ENCODE measurements around the gene RASSF4.

RASSF4 gene

GRCh38 chr10:44928462-44928861, 31.1 kb upstream of the RASSF4 start:
- no peak for DNase-seq

DNA sequence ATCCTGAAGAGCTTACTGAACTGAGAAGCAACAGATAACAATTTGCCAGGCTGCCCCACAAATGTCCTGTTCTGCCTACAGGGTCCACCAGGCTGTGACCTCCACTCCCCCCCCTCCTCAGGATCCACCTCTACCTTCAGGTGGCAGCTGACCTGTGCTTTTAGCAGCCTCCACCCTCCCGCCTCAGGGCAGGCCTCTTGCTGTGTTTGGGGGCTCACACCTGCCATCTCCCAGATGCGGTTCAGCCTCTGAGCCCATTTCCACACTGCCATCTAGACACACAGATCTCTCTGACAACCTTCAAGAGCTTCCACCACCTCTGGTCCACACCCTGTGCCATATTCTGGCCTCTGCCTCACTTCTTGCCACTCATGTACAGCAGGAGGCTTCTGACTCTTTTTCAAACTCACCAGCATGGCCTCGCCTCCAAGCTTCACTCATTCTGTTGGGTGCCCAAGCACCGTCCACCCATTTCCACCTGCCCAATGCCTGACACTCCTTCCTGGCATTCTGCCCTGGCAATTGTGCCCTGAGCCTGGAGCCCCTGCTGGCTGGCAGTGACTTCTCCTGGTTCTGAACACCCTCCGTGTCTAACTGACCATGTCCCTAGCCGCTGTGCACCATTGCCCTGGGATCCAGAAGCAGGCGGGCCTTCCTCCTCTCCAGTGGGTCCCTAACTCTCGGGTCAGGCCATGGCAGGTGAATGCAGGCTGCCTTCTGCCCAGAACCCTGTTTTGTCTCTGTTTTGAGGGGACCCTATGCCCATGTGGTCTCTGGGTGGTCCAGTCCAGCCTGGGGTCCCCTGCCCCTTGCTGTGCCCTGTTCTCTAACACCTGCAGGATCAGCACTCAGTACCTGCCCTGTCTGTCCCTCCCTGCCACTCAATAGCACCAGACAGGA, 30.0 kb upstream of the RASSF4 start:
- no peak for DNase-seq

DNA sequence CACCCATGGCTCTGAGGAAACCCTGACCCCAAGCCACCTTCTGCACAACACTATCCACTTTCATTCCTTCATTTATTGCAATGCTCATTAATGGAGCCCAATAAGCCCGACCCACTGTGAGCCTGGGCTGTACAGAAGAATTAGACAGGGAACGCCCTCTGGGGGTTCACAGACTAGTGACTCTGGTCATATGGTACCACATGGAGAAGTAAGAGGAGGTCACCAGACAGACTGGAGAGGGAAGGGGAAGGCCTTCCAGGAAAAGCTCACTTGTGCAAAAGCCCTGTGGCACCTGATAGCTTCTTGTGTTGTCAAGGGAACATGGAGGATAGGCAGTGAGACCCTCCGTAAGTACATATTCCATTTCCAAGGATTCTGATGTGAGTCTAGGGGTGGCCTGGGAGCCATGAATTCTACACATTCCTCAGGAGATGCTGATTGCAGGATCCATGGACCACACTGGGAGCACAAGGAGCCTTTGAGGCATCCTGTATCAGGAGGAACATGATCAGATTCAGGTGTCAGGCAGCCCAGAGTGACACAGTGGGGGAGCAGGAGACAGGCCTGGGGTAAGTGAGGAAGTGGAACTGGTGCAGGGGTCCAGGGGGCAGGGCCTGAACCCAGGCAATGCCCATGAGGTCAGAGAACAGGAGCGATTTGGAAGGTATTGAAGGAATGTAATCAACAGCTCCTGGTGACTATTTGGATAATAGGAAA, 28.5 kb upstream of the RASSF4 start:
- DNase-seq: no peak

DNA sequence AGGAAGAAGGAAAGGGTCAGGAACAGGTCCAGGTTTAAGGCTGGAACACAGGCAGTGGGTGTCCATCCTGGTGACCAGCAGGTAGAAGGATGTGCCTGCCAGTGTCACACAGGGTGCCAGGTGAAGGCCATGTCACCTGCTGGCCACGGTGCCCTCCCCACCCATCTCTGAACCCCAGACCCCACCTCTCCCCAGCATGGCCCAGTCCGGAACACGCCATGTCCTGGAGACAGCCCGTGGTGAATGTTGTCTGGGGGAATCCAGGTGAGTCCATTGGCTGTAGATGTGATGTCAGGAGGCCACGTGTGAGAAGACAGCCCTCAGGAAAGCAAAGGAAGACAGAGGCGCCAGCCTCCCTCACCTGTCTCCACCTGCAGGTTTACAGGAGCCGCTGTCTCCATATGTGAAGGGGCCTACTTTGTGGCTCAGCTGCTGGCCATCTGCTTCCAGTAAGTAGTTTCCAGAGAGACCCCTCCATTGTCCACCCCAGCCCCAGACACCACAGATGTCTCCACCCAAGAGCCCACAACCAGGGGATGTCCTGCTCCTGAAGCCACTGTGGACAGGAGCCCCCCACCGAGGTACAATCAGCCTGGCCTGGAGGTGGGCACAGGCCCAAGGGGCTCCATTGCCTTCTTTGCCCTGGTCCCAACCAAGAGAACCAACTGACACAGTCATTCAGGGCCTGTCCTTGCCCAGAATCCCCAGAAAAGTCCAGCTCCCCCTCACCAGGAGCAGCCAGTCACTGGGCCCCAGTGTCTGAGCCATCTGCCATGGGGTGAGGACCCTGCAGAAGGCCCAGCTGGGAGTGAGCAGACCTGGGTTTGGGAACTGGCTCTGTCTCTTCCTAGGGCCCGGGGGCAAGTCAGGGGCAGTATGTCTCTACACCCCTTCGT, 27.7 kb upstream of the RASSF4 start:
- no peak for DNase-seq

- DNase-seq: peak in 1 of 2 experiments; percentile 55
Measured at GRCh38 chr10:44932517-44933450, 26.8 kb upstream of the RASSF4 start.

- DNase-seq: no peak
Measured at GRCh38 chr10:44933451-44934321, 25.9 kb upstream of the RASSF4 start.

DNA sequence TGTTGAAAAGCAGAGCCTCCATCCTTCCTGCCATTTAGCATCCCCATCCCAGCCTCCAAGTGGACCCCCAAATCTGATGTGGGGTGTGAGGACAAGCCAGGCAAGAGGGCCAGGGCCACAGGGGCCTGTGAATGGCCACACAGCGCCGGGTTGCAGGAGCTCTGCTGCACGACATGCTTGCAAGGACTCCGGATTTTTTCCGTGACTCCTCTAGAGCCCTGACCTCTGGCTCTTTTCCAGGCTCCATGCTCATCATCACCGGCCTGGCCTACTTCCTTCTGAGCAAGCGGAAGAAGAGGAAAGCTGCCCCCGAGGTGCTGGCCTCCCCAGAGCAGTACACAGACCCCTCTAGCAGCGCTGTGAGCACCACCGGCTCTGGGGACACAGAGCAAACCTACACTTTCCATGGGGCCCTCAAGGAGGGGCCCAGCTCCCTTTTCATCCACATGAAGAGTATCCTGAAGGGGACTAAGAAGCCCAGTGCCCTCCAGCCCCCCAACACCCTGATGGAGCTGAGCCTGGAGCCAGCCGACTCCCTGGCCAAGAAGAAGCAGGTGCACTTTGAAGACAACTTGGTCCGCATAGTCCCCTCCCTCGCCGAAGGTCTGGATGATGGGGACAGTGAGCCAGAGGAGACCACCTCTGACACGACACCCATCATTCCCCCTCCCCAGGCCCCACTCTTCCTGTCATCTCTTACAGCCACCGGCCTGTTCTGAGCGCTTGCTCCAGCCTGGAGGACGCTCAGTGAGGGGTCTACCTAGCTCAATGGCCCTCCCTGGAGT, 25.0 kb upstream of the RASSF4 start:
- no peak for DNase-seq

- peak in 1 of 2 experiments; percentile 1 for DNase-seq
Measured at GRCh38 chr10:44935201-44935965, 24.2 kb upstream of the RASSF4 start.

GRCh38 chr10:44935966-44936295, 23.7 kb upstream of the RASSF4 start:
- DNase-seq: no peak

GRCh38 chr10:44936314-44936975, 23.2 kb upstream of the RASSF4 start:
- no peak for DNase-seq

DNA sequence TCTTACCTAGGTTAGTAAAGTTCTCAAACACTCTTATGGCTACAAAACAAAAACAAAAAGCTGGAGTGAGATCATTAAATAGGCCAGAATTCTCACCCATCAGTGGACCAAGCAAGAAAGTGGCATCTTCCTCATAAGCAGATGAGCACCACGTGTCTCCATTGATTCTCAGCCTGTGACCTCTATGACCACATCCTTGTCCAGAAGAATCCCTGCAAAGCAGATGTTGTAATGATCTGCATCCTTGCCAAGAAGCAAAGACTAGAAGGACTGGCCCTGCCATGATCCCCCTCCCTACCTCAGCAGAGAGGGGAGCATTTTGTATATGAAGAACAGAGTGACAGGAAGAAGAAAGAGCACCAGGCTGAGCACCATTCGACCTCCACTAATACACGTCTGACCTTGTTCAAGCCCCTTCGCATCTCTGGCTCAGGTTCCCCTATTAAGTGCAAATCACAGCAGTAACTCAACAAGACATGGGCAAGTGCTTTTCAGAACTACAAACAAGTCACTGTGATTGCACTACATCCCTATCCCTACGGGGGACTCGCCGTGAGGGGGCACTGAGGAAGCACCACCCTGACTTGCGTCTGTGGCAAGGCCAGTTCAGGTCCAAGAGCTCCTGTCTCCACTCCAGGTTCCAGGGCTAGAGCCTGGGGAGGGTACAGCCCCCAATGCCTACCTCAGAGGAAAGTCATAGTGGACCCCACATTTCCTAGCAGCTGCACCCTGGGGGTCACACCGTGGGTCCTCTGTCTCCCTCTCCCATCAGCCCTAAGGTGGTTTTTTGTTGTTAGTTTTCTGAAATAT, 22.2 kb upstream of the RASSF4 start:
- no peak for DNase-seq

GRCh38 chr10:44938956-44939355, 20.6 kb upstream of the RASSF4 start:
- no peak for DNase-seq

GRCh38 chr10:44939691-44940401, 19.8 kb upstream of the RASSF4 start:
- no peak for DNase-seq

DNA sequence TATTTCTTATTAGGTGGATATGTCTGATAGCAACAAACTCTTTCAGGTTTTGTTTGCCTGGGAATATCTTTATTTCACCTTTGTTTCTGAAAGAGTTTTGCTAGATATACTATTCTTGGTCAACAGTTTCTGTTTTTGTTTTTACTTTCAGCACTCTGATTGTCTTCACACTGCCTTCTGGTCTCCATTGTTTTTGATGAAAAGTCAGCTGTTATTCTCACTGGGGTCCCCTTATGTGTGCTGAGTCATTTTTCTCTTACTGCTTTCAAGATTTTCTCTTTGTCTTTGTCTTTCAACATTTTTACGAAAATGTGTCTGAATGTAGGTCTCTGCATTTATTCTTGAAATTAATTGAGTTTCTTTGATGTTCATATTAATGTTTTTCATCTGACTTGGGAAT, 15.2 kb upstream of the RASSF4 start:
- no peak for DNase-seq

DNA sequence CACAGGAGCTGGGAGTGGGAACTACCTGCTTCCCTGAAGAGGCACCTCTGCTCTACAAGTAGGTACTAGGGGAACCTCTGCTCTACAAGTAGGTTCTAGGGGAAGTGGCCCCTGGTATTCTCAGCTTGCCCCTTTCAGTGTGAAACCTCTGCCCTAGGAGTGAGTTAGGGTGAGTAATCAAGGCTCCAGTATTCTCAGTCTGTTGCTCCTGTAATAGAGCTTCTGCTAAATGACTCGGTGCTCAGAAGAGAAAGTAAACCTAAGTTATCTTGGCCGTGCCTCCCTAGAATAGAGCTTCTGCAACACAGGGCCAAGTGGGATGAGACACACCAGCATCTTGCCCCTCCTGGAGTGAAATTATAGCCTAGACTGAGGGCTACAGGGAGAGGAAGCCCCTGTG, 13.4 kb upstream of the RASSF4 start:
- no peak for DNase-seq

GRCh38 chr10:44947371-44948152, 12.0 kb upstream of the RASSF4 start:
- no peak for DNase-seq

All from SW 1271 (cell line).